Skin epidermis (tissue), 12 donors: ENCODE data around the gene LNPEP.

Source experiments
- H3K27ac ChIP-seq, 21 experiments: fragments of 200-600 bp; sonication (generic) in 11 of 21; one replicate each; pipeline ENCODE4 v1.5.0; 2020; ENCODE audit warnings: mild to moderate bottlenecking in 3 of 21, inconsistent platforms in 2 of 21, moderate library complexity in 2 of 21
- H3K4me3 ChIP-seq, 7 experiments: fragments of 200-600 bp; sonication (generic) in 2 of 7; one replicate each; pipeline ENCODE4 v1.5.0; 2020; ENCODE audit warnings: inconsistent platforms in 2 of 7, mild to moderate bottlenecking in 2 of 7, moderate library complexity in 1 of 7

The LNPEP gene

GRCh38 chr5:96952118-96952750 lies 16.4 kb downstream of the LNPEP start:
- peak overlapping the region in 4 of 21 experiments; percentile 47 to 71 (median 54) for H3K27ac ChIP-seq
- no peak overlapping the region for H3K4me3 ChIP-seq

GRCh38 chr5:96952974-96953730 lies 17.3 kb downstream of the LNPEP start:
- H3K4me3 ChIP-seq: no peak overlapping the region
- H3K27ac ChIP-seq: peak overlapping the region in 9 of 21 experiments; percentile 2 to 71 (median 47)

GRCh38 chr5:96957254-96958049 lies 21.6 kb downstream of the LNPEP start:
- H3K4me3 ChIP-seq: no peak overlapping the region
- peak overlapping the region in 3 of 21 experiments; percentile 0 to 20 (median 7) for H3K27ac ChIP-seq

GRCh38 chr5:96958977-96959376 lies 23.1 kb downstream of the LNPEP start:
- Histone ChIP-seq H3K4me3 (no peak overlapping the region), H3K27ac (peak overlapping the region in 2 of 21 experiments; percentile 5 to 32)

GRCh38 chr5:96961053-96961452 lies 25.2 kb downstream of the LNPEP start:
- H3K27ac ChIP-seq: peak overlapping the region in 1 of 21 experiments; percentile 10
- no peak overlapping the region for H3K4me3 ChIP-seq

GRCh38 chr5:96962540-96962991 lies 26.7 kb downstream of the LNPEP start:
- Histone ChIP-seq H3K27ac (peak overlapping the region in 8 of 21 experiments; percentile 22 to 66 (median 36)), H3K4me3 (no peak overlapping the region)

GRCh38 chr5:96963267-96963666 lies 27.4 kb downstream of the LNPEP start:
- Histone ChIP-seq H3K4me3 (no peak overlapping the region), H3K27ac (peak overlapping the region in 4 of 21 experiments; percentile 3 to 49 (median 23))

- no peak overlapping the region for H3K4me3 ChIP-seq
- no peak overlapping the region for H3K27ac ChIP-seq
Observed at GRCh38 chr5:96966801-96967200, 30.9 kb downstream of the LNPEP start.

- peak overlapping the region in 4 of 21 experiments; percentile 9 to 52 (median 17) for H3K27ac ChIP-seq
- no peak overlapping the region for H3K4me3 ChIP-seq
Observed at GRCh38 chr5:96967400-96967799, 31.5 kb downstream of the LNPEP start.

- H3K27ac ChIP-seq: peak overlapping the region in 8 of 21 experiments; percentile 9 to 68 (median 34)
- H3K4me3 ChIP-seq: no peak overlapping the region
Observed at GRCh38 chr5:96968074-96968473, 32.2 kb downstream of the LNPEP start.

GRCh38 chr5:96968614-96969013 lies 32.7 kb downstream of the LNPEP start:
- peak overlapping the region in 10 of 21 experiments; percentile 9 to 68 (median 34) for H3K27ac ChIP-seq
- no peak overlapping the region for H3K4me3 ChIP-seq

- no peak overlapping the region for H3K4me3 ChIP-seq
- H3K27ac ChIP-seq: peak overlapping the region in 4 of 21 experiments; percentile 8 to 68 (median 20)
Observed at GRCh38 chr5:96969366-96969765, 33.5 kb downstream of the LNPEP start.

- Histone ChIP-seq H3K4me3 (no peak overlapping the region), H3K27ac (no peak overlapping the region)
Observed at GRCh38 chr5:96972599-96973334, 36.9 kb downstream of the LNPEP start.

GRCh38 chr5:96973532-96974401 lies 37.9 kb downstream of the LNPEP start:
- Histone ChIP-seq H3K27ac (no peak overlapping the region), H3K4me3 (no peak overlapping the region)

- Histone ChIP-seq H3K4me3 (no peak overlapping the region), H3K27ac (no peak overlapping the region)
Observed at GRCh38 chr5:96975656-96976055, 39.8 kb downstream of the LNPEP start.

- Histone ChIP-seq H3K4me3 (no peak overlapping the region), H3K27ac (no peak overlapping the region)
Observed at GRCh38 chr5:96977228-96977627, 41.3 kb downstream of the LNPEP start.

- peak overlapping the region in 1 of 21 experiments; percentile 49 for H3K27ac ChIP-seq
Observed at GRCh38 chr5:96978812-96979449, 43.1 kb downstream of the LNPEP start.

More at GRCh38 chr5:96978812-96979449, 43.1 kb downstream of the LNPEP start:
- no peak overlapping the region for H3K4me3 ChIP-seq
